ENCODE measurements around the gene ZNF829. TPM values are rescaled to one million over a fixed set of nuclear protein-coding genes. Genes with fewer than 3 reads are reported as not detected.

Gene ZNF829
- total and polyA plus RNA-seq, 2 of the 4 experiments (the other 2 are of a cell fraction): 0.58 to 3.0 TPM

DNA sequence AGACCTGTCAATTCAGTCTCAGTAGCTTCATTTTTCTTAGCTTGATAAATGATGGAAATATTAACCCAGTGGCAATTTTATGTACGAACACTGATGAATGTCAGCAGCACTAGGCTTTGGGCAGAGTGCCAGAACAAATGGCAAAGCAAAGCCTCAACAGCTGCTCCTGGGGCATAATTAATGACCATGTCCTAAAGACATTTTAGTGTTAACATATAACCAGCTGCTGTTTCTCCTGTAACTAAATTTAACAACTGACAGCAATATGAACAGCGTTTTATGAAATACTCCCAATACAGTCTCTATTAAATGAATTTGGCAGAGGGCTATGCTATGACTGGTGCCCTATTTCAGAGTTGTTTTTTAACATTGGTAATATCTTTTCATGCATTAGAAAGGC is 47.2 kb upstream of the ZNF829 start:
- in situ Hi-C loops (cut with MboI; ENCODE audit: low sequenced_read_pairs) (no loop called here), intact Hi-C loops (cut with micrococcal nuclease) (no loop called here), dilution Hi-C loops (cut with HindIII; ENCODE audit: low sequenced_read_pairs, unreplicated experiment) (no loop called here)
- BruUV-seq (replicated peaks): no TSS peak
- no peak overlapping the region for H3K23ac ChIP-seq (ENCODE audit: low read depth, low read length)
- H3K18ac ChIP-seq (ENCODE audit: low read depth, low read length): no peak overlapping the region
- H3K4me2 ChIP-seq (ENCODE audit: low read depth, low read length): no peak overlapping the region
- ChIA-PET CTCF (no interaction called here), POLR2A (ENCODE audit: unreplicated experiment) (no interaction called here)
- no CpG with 5 or more reads among the region's 2 CpGs for WGBS, 2 experiments (ENCODE audit: extremely low coverage in 2 of 2, insufficient read length in 1 of 2)
- H3K9me3 ChIP-seq (ENCODE audit: control insufficient read depth, insufficient read depth, low read length): peaks cover 14% of the 10 kb centered on the region
- TF ChIP-seq FOS (IDR thresholded peaks at IDR 0.05; ENCODE audit: low read depth, low read length): no peak
- no peaks in the 10 kb centered on the region for H4K20me1 ChIP-seq (ENCODE audit: insufficient read depth, low read length)
- H2AK5ac ChIP-seq (ENCODE audit: low read depth, low read length): no peak overlapping the region
- H3K9ac ChIP-seq (ENCODE audit: low read depth, low read length): no peak overlapping the region
- H3K4me3 ChIP-seq (ENCODE audit: insufficient read depth, low read depth, low read length): no peak overlapping the region
- no peak overlapping the region for H2BK120ac ChIP-seq (ENCODE audit: low read depth, low read length)
- H3K4me1 ChIP-seq (ENCODE audit: control insufficient read depth, insufficient read depth, low read length): no peaks in the 10 kb centered on the region
- H2BK20ac ChIP-seq (ENCODE audit: low read depth, low read length): no peak overlapping the region
- H3K79me1 ChIP-seq (ENCODE audit: low read depth in 1 of 2, low read length in 2 of 2): no peaks in the 10 kb centered on the region
- no peak overlapping the region for H2AFZ ChIP-seq (replicated peaks; ENCODE audit: low read length, poor library complexity)
- H4K8ac ChIP-seq (ENCODE audit: low read depth in 2 of 2, low read length in 2 of 2): no peak overlapping the region
- DNase-seq: no peak
- no peak overlapping the region for H3K56ac ChIP-seq (ENCODE audit: extremely low read depth, insufficient read depth, low read length)
- no peak overlapping the region for H2BK15ac ChIP-seq (ENCODE audit: low read depth, low read length)
- no peaks in the 10 kb centered on the region for H3K9me1 ChIP-seq (ENCODE audit: insufficient read depth, low read length)
- no peak overlapping the region for H3K4ac ChIP-seq (ENCODE audit: low read depth, low read length)
- no peak overlapping the region for H3K27ac ChIP-seq (ENCODE audit: insufficient read depth, low read length)
- H2BK5ac ChIP-seq (ENCODE audit: low read depth, low read length, poor library complexity, severe bottlenecking): no peak overlapping the region
- H3K14ac ChIP-seq (replicated peaks; ENCODE audit: low read depth, low read length): no peak overlapping the region
- H3K27me3 ChIP-seq (ENCODE audit: control insufficient read depth, insufficient read depth, low read length): no peaks in the 10 kb centered on the region
- no peak overlapping the region for H4K5ac ChIP-seq (ENCODE audit: low read depth, low read length)
- peaks cover 2% of the 10 kb centered on the region; the same call in 1 of the 2 replicates for H3K36me3 ChIP-seq (ENCODE audit: control insufficient read depth, insufficient read depth, low read length)
- no peak overlapping the region for H4K91ac ChIP-seq (ENCODE audit: insufficient read depth, low read depth, low read length)
- no peak for ATAC-seq (ENCODE audit: low read depth)
- H2AK9ac ChIP-seq (replicated peaks; ENCODE audit: low read depth, low read length, poor library complexity): no peak overlapping the region
